ENCODE results near the gene KCNMA1. TPM values are rescaled to one million over a fixed set of nuclear protein-coding genes. Genes with fewer than 3 reads are reported as not detected.
A peak's percentile ranks its signal among the peaks of the same experiment; 100 is the strongest.

Gene KCNMA1
- total and polyA plus RNA-seq, 8 donors, result 0.92 to 155 (median 54.3) TPM

GRCh38 chr10:77456414-77456813 is 181.2 kb downstream of the KCNMA1 start:
- peaks cover 0 to 3% (median 0%) of the 10 kb centered on the region in 3 donors for H3K27me3 ChIP-seq
- intact Hi-C loops (cut with DNase I; ENCODE audit: low total_unique reads), result no loop called here
- 31 to 54% (median 45%) methylated on average over 5 of the region's 5 CpGs for WGBS, 5 donors
- TF ChIP-seq POLR2AphosphoS5 (IDR thresholded peaks at IDR 0.05) (no peak), CTCF (IDR thresholded peaks at IDR 0.05) (peak in 1 of 7 experiments; percentile 25)
- no peak overlapping the region for H3K4me3 ChIP-seq
- no peaks in the 10 kb centered on the region for H3K9me3 ChIP-seq
- peak; percentile 32 to 67 for DNase-seq
- no peak overlapping the region for H3K27ac ChIP-seq
- H3K36me3 ChIP-seq, result no peaks in the 10 kb centered on the region
- H3K4me1 ChIP-seq, result peaks cover 0 to 14% (median 4%) of the 10 kb centered on the region in 4 donors

DNA sequence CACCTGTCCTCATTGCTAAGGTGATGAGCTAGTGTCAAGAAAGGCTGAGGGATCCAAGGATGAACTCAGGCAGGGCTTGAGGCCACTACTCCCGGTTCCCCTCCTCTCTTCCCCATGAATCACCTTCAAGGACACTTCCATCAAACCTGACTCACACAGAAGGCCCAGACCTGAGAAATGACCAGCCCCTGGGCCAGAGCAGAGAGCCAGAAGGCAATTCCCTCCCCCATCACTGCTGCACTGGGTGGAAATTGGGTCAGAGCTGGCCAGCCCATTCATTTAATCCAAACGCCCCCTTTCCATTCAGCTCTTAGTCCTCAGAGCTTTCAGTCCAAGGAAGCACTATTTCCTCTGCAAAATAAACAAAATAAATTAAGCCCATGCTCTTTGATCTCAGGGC is 182.0 kb downstream of the KCNMA1 start:
- Histone ChIP-seq H3K4me3 (no peak overlapping the region), H3K27ac (no peak overlapping the region), H3K36me3 (no peaks in the 10 kb centered on the region), H3K9me3 (no peaks in the 10 kb centered on the region), H3K4me1 (peaks cover 0 to 18% (median 6%) of the 10 kb centered on the region in 4 donors), H3K27me3 (peaks cover 0 to 3% (median 0%) of the 10 kb centered on the region in 3 donors)
- TF ChIP-seq CTCF (IDR thresholded peaks at IDR 0.05) (no peak), POLR2A (IDR thresholded peaks at IDR 0.05) (no peak), EP300 (IDR thresholded peaks at IDR 0.05) (no peak), POLR2AphosphoS5 (IDR thresholded peaks at IDR 0.05) (no peak)
- 60 to 79% (median 68%) methylated on average over 2 of the region's 2 CpGs for WGBS, 5 donors
- intact Hi-C loops (cut with DNase I; ENCODE audit: low total_unique reads), result no loop called here
- DNase-seq, result no peak

- Histone ChIP-seq H3K9me3 (no peaks in the 10 kb centered on the region), H3K4me1 (peaks cover 0 to 24% (median 14%) of the 10 kb centered on the region in 4 donors), H3K27ac (no peak overlapping the region), H3K36me3 (no peaks in the 10 kb centered on the region), H3K27me3 (peaks cover 0 to 2% (median 0%) of the 10 kb centered on the region in 3 donors), H3K4me3 (no peak overlapping the region)
- TF ChIP-seq POLR2AphosphoS5 (IDR thresholded peaks at IDR 0.05), result no peak
- TF ChIP-seq CTCF (IDR thresholded peaks at IDR 0.05), result no peak
- DNase-seq, result no peak
- intact Hi-C loops (cut with DNase I; ENCODE audit: low total_unique reads), result no loop called here
- 68 to 75% (median 69%) methylated on average over 4 of the region's 4 CpGs for WGBS, 5 donors
Observed at GRCh38 chr10:77452952-77453564, 184.6 kb downstream of the KCNMA1 start.

GRCh38 chr10:77451886-77452285 is 185.7 kb downstream of the KCNMA1 start:
- 32 to 71% (median 50%) methylated on average over 2 of the region's 2 CpGs for WGBS, 5 donors
- DNase-seq, result no peak
- intact Hi-C loops (cut with DNase I; ENCODE audit: low total_unique reads), result no loop called here
- no peak overlapping the region for H3K4me3 ChIP-seq
- no peak overlapping the region for H3K27ac ChIP-seq
- TF ChIP-seq CTCF (IDR thresholded peaks at IDR 0.05) (no peak), EP300 (IDR thresholded peaks at IDR 0.05) (no peak), POLR2A (IDR thresholded peaks at IDR 0.05) (no peak), POLR2AphosphoS5 (IDR thresholded peaks at IDR 0.05) (no peak)
- no peaks in the 10 kb centered on the region for H3K36me3 ChIP-seq
- H3K27me3 ChIP-seq, result no peaks in the 10 kb centered on the region
- no peaks in the 10 kb centered on the region for H3K9me3 ChIP-seq
- peaks cover 0 to 29% (median 19%) of the 10 kb centered on the region in 4 donors for H3K4me1 ChIP-seq
